Fibroblast of the conjunctiva (primary cell): ENCODE measurements around the gene NRIP3.
"Not testable (repeated sequence)": the region's sequence is repeated elsewhere in the genome, so short reads cannot be mapped to it uniquely, and the experiment has no call there.

Experiments
- DNase-seq: peaks from one replicate; pipeline ENCODE4 v3.0.0-alpha.2; 2010; ENCODE audit warnings: low read depth

Gene NRIP3

GRCh38 chr11:9015677-9016076 lies 11.9 kb upstream of the NRIP3 start:
- DNase-seq: peak; percentile 76

- no peak for DNase-seq
These were observed 11.0 kb upstream of the NRIP3 start for GRCh38 chr11:9014826-9015225.

- DNase-seq: no peak
These were observed 9.6 kb upstream of the NRIP3 start for GRCh38 chr11:9013373-9013772.

- DNase-seq: not testable (repeated sequence)
These were observed 5.7 kb upstream of the NRIP3 start for GRCh38 chr11:9009538-9009937.

GRCh38 chr11:9008661-9009060 lies 4.9 kb upstream of the NRIP3 start:
- no peak for DNase-seq

- no peak for DNase-seq
These were observed 4.3 kb upstream of the NRIP3 start for GRCh38 chr11:9008011-9008550.

- no peak for DNase-seq
These were observed 1.3 kb upstream of the NRIP3 start for GRCh38 chr11:9005087-9005486.

GRCh38 chr11:9004183-9004926 lies 554 bp upstream of the NRIP3 start:
- no peak for DNase-seq

- DNase-seq: no peak
These were observed 755 bp downstream of the NRIP3 start for GRCh38 chr11:9002920-9003572.

- DNase-seq: no peak
These were observed 2.1 kb downstream of the NRIP3 start for GRCh38 chr11:9001736-9002135.

- no peak for DNase-seq
These were observed 5.8 kb downstream of the NRIP3 start for GRCh38 chr11:8998017-8998416.

- no peak for DNase-seq
These were observed 6.3 kb downstream of the NRIP3 start for GRCh38 chr11:8997451-8997850.

- no peak for DNase-seq
These were observed 14.3 kb downstream of the NRIP3 start for GRCh38 chr11:8989453-8989852.

- no peak for DNase-seq
These were observed 15.2 kb downstream of the NRIP3 start for GRCh38 chr11:8988329-8989234.

- DNase-seq: no peak
These were observed 16.4 kb downstream of the NRIP3 start for GRCh38 chr11:8987446-8987845.

GRCh38 chr11:8986772-8987171 lies 17.0 kb downstream of the NRIP3 start:
- DNase-seq: not testable (repeated sequence)

- no peak for DNase-seq
These were observed 18.3 kb downstream of the NRIP3 start for GRCh38 chr11:8985462-8985861.

GRCh38 chr11:8983552-8983951 lies 20.2 kb downstream of the NRIP3 start:
- no peak for DNase-seq

GRCh38 chr11:8980485-8980884 lies 23.3 kb downstream of the NRIP3 start:
- DNase-seq: no peak

- not testable (repeated sequence) for DNase-seq
These were observed 24.4 kb downstream of the NRIP3 start for GRCh38 chr11:8979365-8979764.

- DNase-seq: no peak
These were observed 30.7 kb downstream of the NRIP3 start for GRCh38 chr11:8973121-8973520.

- DNase-seq: no peak
These were observed 31.9 kb downstream of the NRIP3 start for GRCh38 chr11:8971924-8972316.
